Testis (tissue), 3 donors: ENCODE measurements around the gene CLCN1. TPM values are rescaled to one million over a fixed set of nuclear protein-coding genes. Genes with fewer than 3 reads are reported as not detected.

Source experiments
- DNase-seq: peaks from one replicate; pipeline ENCODE4 v3.0.0-alpha.2; 2019
- H3K27ac ChIP-seq, 2 donors: fragments of 200-600 bp; sonication (generic); one replicate each; pipeline ENCODE4 v1.5.1; 2019
- H3K27me3 ChIP-seq: fragments of 200-600 bp; sonication (generic); one replicate; pipeline ENCODE4 v1.5.1; 2019
- H3K36me3 ChIP-seq: fragments of 200-600 bp; sonication (generic); one replicate; pipeline ENCODE4 v1.5.1; 2017; ENCODE audit warnings: low read depth; ENCODE audit errors: missing control alignments
- H3K4me1 ChIP-seq: fragments of 200-600 bp; sonication (generic); one replicate; pipeline ENCODE4 v1.5.1; 2019
- H3K4me3 ChIP-seq, 2 donors: fragments of 200-600 bp; sonication (generic); one replicate each; pipeline ENCODE4 v1.5.1; 2017 to 2019
- H3K9me3 ChIP-seq: fragments of 200-600 bp; sonication (generic); one replicate; pipeline ENCODE4 v1.5.1; 2017
- POLR2A ChIP-seq: fragments of 450-650 bp; IDR thresholded peaks from one replicate; pipeline ENCODE4 v1.6.1; 2017; ENCODE audit warnings: antibody characterized with exemption, mild to moderate bottlenecking, moderate library complexity
- WGBS, 2 donors: methylation state at CpG; one replicate each; pipeline ENCODE4 v1.1.5; 2018; 5-methylcytosine and 5-hydroxymethylcytosine counted together
- intact Hi-C: fragments of 100-400 bp; cut with DNase I; formaldehyde crosslinking; loops from one replicate; pipeline ENCODE4 v1.15.1; 2023; ENCODE audit warnings: low total_unique reads
- polyA plus RNA-seq: library from polyadenylated mRNA; stranded (reverse); fragments of 350-450 nt; fragmentation: Illumina TruSeq; extraction: RNeasy Lipid Tissue Mini Kit (QIAGEN cat#74804); gene quantifications from one replicate; pipeline ENCODE4 v1.2.3, GENCODE V29; 2014; ENCODE audit warnings: low read depth, low replicate concordance; ENCODE audit not compliant: insufficient read depth
- total RNA-seq, 2 donors: library from RNA; depleted of rRNA; stranded (reverse); fragments of >200 nt; gene quantifications; one replicate each; pipeline ENCODE4 v1.2.3, GENCODE V29; 2016
- TF ChIP-seq, protein P1 (sequence below), 3 experiments: fragments of 450-650 bp in 2 of 3; fragments of 200-600 bp in 1 of 3; sonication (generic) in 1 of 3; IDR thresholded peaks; one replicate each; pipeline ENCODE4 v1.5.1; 2016 to 2019; ENCODE audit warnings: antibody characterized with exemption in 3 of 3, mild to moderate bottlenecking in 2 of 3, moderate library complexity in 1 of 3

CLCN1 gene
- total and polyA plus RNA-seq, 3 donors from 2014 or later, result 1.1 to 2.7 (median 1.4) TPM

DNA sequence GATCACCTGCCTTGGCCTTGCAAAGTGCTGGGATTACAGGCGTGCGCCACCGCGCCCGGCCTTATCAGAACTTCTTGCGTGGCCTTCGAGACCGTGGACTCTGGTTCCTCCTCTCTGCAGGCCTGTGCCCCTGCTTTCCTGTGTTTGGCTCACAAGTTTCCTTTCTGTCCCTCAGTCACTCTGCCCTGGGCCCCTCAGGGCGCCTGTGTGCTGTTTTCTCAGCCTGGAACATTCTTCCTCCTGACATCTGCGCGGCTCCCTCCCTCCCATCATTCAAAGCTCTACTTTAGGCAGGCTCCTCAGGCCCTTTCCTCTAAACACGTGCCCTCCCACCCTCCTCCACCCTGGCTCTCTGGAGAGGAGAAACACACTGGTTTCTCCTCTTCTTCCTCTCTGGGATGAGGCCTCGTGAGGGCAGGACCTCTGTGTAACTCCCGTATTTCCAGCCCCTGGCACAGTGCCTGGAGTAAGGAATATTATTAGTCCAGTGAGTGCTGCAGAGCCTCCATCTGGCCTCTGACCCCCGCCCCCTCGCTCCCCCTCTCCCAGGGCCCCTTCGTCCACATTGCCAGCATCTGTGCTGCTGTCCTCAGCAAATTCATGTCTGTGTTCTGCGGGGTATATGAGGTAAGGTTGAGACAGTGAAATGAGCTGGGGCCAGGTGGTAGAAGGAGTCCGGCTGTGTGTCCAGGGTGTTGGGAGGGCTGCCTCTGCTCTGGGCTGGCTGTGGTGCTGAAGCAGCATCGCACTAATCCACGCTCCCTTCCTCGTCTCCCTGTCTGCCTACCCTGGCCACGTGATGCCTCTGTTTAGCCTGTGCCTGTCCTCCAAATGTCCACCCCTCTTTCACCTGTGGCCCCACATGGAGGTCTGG, 7.1 kb downstream of the CLCN1 start:
- TF ChIP-seq, protein P1, sequence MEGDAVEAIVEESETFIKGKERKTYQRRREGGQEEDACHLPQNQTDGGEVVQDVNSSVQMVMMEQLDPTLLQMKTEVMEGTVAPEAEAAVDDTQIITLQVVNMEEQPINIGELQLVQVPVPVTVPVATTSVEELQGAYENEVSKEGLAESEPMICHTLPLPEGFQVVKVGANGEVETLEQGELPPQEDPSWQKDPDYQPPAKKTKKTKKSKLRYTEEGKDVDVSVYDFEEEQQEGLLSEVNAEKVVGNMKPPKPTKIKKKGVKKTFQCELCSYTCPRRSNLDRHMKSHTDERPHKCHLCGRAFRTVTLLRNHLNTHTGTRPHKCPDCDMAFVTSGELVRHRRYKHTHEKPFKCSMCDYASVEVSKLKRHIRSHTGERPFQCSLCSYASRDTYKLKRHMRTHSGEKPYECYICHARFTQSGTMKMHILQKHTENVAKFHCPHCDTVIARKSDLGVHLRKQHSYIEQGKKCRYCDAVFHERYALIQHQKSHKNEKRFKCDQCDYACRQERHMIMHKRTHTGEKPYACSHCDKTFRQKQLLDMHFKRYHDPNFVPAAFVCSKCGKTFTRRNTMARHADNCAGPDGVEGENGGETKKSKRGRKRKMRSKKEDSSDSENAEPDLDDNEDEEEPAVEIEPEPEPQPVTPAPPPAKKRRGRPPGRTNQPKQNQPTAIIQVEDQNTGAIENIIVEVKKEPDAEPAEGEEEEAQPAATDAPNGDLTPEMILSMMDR (IDR thresholded peaks at IDR 0.05), result no peak
- no peak for TF ChIP-seq POLR2A
- 75 to 77% methylated on average over 23 of the region's 23 CpGs for WGBS, 2 donors
- Histone ChIP-seq H3K27ac (no peak overlapping the region), H3K4me3 (no peak overlapping the region), H3K9me3 (no peaks in the 10 kb centered on the region), H3K27me3 (no peaks in the 10 kb centered on the region), H3K36me3 (no peaks in the 10 kb centered on the region), H3K4me1 (no peaks in the 10 kb centered on the region)
- DNase-seq, result no peak
- intact Hi-C loops, result no loop called here

DNA sequence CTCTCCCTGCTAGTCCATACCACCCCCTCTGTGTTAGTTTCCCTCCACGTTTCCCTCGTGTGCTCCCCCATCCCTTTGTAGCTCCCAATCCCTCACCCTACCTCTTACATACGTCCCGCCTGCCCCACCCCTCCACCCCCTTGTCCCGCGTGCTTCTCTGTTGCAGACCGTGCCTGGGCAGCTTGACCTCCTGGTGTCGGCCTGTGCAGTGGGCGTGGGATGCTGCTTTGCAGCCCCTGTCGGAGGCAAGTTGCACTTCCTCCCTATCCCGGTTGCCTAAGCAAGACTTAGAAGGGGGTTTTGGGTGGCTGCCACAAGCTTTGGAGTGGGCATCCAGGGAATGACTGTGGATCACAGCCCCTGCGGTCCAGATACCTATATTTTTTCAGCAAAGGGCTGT, 7.7 kb downstream of the CLCN1 start:
- 71 to 86% methylated on average over 11 to 12 of the region's 12 CpGs for WGBS, 2 donors
- intact Hi-C loops, result no loop called here
- Histone ChIP-seq H3K4me3 (no peak overlapping the region), H3K36me3 (no peaks in the 10 kb centered on the region), H3K27ac (no peak overlapping the region), H3K27me3 (no peaks in the 10 kb centered on the region), H3K9me3 (no peaks in the 10 kb centered on the region), H3K4me1 (no peaks in the 10 kb centered on the region)
- no peak for TF ChIP-seq POLR2A
- no peak for DNase-seq

DNA sequence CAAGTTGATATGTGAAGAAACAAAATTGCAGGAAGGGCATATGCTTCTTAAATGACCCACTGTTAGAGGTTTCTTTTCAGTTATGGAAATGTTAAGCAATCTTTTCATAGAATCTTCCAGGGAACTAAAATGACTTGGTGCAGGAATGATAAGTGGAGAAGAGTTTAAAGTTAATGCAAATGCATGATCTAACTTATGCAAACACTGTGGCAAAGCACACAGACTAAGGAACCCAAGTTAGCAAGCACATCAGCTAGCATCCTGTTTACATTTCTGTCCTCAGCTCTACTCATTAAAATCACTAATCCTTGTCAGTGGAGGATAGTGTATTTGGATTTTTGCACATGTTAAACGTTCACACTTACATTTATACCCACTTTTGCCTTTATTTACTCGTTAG, 9.3 kb downstream of the CLCN1 start:
- H3K36me3 ChIP-seq, result no peaks in the 10 kb centered on the region
- no peak overlapping the region for H3K4me3 ChIP-seq
- no peaks in the 10 kb centered on the region for H3K4me1 ChIP-seq
- H3K27me3 ChIP-seq, result no peaks in the 10 kb centered on the region
- DNase-seq, result no peak
- intact Hi-C loops, result no loop called here
- TF ChIP-seq, protein P1 (IDR thresholded peaks at IDR 0.05), result no peak
- no peak for TF ChIP-seq POLR2A
- 80 to 82% methylated on average over 2 of the region's 2 CpGs for WGBS, 2 donors
- H3K9me3 ChIP-seq, result no peaks in the 10 kb centered on the region
- no peak overlapping the region for H3K27ac ChIP-seq

DNA sequence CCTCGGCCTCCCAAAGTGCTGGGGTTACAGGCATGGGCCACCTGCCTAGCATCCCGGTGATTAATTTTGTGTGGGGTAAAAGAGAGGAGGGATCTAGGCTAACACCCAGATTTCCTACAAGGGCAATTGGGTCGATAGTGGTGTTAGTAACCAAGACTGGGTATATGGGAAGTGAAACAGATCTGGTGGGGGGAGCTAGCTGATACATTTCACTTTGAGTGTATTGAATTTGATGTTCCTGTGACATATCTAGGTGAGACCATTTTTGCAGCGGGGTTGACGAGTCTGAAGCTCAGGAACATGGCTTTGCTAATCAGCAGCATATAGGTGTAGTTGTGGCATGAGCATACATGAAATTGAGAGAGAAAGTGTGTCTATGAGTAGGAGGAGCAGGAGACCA, 12.0 kb downstream of the CLCN1 start:
- Histone ChIP-seq H3K4me3 (no peak overlapping the region), H3K9me3 (no peaks in the 10 kb centered on the region), H3K36me3 (no peaks in the 10 kb centered on the region), H3K27me3 (no peaks in the 10 kb centered on the region), H3K27ac (no peak overlapping the region), H3K4me1 (no peaks in the 10 kb centered on the region)
- WGBS, 2 donors, result 88 to 91% methylated on average over 5 of the region's 5 CpGs
- intact Hi-C loops, result no loop called here
- no peak for TF ChIP-seq POLR2A
- no peak for DNase-seq

DNA sequence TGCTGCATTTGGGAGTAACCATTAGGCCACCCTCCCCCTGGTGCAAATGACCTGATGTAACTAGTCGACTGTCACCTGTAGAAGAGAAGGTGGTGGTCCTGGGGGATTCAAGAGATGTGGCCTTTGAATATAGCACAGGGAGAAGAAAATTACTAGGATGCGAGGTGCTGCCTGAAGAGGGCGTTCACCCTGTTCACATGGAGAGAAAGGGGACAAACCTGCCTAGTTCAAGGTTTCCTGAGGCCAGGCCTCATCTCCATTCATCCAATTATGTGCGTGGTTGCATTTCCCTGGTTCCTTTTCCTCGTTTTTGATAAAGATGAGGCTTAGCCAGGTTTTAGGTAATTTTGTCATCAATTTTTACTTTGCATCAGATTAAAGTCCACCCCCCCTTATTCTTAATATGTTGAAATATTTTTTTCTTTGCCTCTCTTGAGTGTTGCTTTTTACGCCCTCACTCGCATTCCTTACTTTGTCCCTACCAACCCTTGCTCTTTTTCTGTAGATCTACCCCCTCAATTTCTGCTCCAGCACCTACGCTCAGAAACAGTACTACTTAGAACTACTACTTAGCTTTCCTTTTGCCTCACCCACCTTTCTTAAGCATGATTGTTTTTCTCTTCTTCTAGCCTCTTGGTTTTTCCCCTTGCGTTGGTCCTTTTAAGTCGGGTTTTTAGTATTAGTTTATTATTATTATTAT, 13.7 kb downstream of the CLCN1 start:
- 90 to 95% methylated on average over 10 of the region's 10 CpGs for WGBS, 2 donors
- H3K36me3 ChIP-seq, result no peaks in the 10 kb centered on the region
- no peak overlapping the region for H3K27ac ChIP-seq
- no peak overlapping the region for H3K4me3 ChIP-seq
- intact Hi-C loops, result no loop called here
- no peaks in the 10 kb centered on the region for H3K9me3 ChIP-seq
- no peaks in the 10 kb centered on the region for H3K4me1 ChIP-seq
- no peak for DNase-seq
- TF ChIP-seq, protein P1 (IDR thresholded peaks at IDR 0.05), result no peak
- no peak for TF ChIP-seq POLR2A
- no peaks in the 10 kb centered on the region for H3K27me3 ChIP-seq
